Vagina (tissue), 2 donors: ENCODE measurements around the gene CASKIN2. TPM values are rescaled to one million over a fixed set of nuclear protein-coding genes. Genes with fewer than 3 reads are reported as not detected.

Experiments used
- DNase-seq, 2 donors: peaks; one replicate each; pipeline ENCODE4 v3.0.0-alpha.2; 2017; ENCODE audit errors: extremely low spot score in 2 of 2
- H3K27ac ChIP-seq: fragments of 200-600 bp; sonication (generic); one replicate; pipeline ENCODE4 v1.5.1; 2019
- H3K27me3 ChIP-seq: fragments of 200-600 bp; sonication (generic); one replicate; pipeline ENCODE4 v1.5.1; 2019
- H3K36me3 ChIP-seq, 2 donors: fragments of 200-600 bp; sonication (generic); one replicate each; pipeline ENCODE4 v1.5.1; 2017 to 2019
- H3K4me1 ChIP-seq: fragments of 200-600 bp; sonication (generic); one replicate; pipeline ENCODE4 v1.5.1; 2019
- H3K4me3 ChIP-seq, 2 donors: fragments of 200-600 bp; sonication (generic); 1 replicate in 1 of 2; 2 replicates in 1 of 2; pipeline ENCODE4 v1.5.1; 2016 to 2019
- H3K9me3 ChIP-seq: fragments of 200-600 bp; sonication (generic); one replicate; pipeline ENCODE4 v1.5.1; 2019
- POLR2A ChIP-seq, 2 donors: fragments of 450-650 bp; IDR thresholded peaks; one replicate each; pipeline ENCODE4 v1.6.1; 2017; ENCODE audit warnings: antibody characterized with exemption in 2 of 2, mild to moderate bottlenecking in 2 of 2, moderate library complexity in 2 of 2
- POLR2AphosphoS5 ChIP-seq, 2 donors: sonication (generic); formaldehyde crosslinking; IDR thresholded peaks; one replicate each; pipeline ENCODE4 v1.9.0; 2017; ENCODE audit warnings: antibody characterized with exemption in 2 of 2, mild to moderate bottlenecking in 2 of 2, low read depth in 1 of 2; ENCODE audit not compliant: insufficient read depth in 1 of 2
- intact Hi-C: fragments of 100-400 bp; cut with DNase I; formaldehyde crosslinking; loops from one replicate; pipeline ENCODE4 v1.15.1; 2023
- total RNA-seq: library from RNA; depleted of rRNA; stranded (reverse); fragments of >200 nt; gene quantifications from one replicate; pipeline ENCODE4 v1.2.3, GENCODE V29; 2016
- TF ChIP-seq, protein P1 (sequence below), 3 experiments: fragments of 450-650 bp in 2 of 3; fragments of 200-600 bp in 1 of 3; sonication (generic) in 1 of 3; IDR thresholded peaks; one replicate each; pipeline ENCODE4 v1.5.1; 2017 to 2019; ENCODE audit warnings: antibody characterized with exemption in 3 of 3, mild to moderate bottlenecking in 2 of 3, moderate library complexity in 2 of 3

CASKIN2 gene
- total RNA-seq, 1 donor from 2014 or later = 19.9 TPM

DNA sequence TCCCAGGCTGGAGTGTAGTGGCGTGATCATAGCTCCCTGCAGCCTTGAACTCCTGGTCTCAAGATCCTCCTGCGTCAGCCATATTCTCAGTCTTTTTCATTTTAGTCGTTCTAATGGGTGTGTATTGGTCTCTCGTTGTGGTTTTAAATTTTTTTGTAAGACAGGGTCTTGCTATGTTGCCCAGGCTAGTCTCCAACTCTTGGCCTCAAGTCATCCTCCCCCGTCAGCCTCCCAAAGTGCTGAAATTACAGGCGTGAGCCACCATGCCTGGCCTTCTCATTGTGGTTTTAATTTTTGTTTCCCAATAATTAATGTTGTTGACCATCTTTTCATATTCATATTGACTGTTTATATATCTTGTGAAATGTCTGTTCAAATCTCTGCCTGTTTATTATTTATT is 50.3 kb downstream of the CASKIN2 start:
- Histone ChIP-seq H3K4me1 (peaks cover 17% of the 10 kb centered on the region), H3K9me3 (no peaks in the 10 kb centered on the region), H3K36me3 (no peaks in the 10 kb centered on the region), H3K4me3 (no peak overlapping the region), H3K27me3 (no peaks in the 10 kb centered on the region), H3K27ac (no peak overlapping the region)
- DNase-seq = no peak
- TF ChIP-seq POLR2AphosphoS5 (IDR thresholded peaks at IDR 0.05; ENCODE audit: insufficient read depth in 1 of 2, low read depth in 1 of 2) (no peak), POLR2A (IDR thresholded peaks at IDR 0.05) (no peak)
- TF ChIP-seq, protein P1, sequence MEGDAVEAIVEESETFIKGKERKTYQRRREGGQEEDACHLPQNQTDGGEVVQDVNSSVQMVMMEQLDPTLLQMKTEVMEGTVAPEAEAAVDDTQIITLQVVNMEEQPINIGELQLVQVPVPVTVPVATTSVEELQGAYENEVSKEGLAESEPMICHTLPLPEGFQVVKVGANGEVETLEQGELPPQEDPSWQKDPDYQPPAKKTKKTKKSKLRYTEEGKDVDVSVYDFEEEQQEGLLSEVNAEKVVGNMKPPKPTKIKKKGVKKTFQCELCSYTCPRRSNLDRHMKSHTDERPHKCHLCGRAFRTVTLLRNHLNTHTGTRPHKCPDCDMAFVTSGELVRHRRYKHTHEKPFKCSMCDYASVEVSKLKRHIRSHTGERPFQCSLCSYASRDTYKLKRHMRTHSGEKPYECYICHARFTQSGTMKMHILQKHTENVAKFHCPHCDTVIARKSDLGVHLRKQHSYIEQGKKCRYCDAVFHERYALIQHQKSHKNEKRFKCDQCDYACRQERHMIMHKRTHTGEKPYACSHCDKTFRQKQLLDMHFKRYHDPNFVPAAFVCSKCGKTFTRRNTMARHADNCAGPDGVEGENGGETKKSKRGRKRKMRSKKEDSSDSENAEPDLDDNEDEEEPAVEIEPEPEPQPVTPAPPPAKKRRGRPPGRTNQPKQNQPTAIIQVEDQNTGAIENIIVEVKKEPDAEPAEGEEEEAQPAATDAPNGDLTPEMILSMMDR (IDR thresholded peaks at IDR 0.05) = no peak
- intact Hi-C loops = no loop called here

DNA sequence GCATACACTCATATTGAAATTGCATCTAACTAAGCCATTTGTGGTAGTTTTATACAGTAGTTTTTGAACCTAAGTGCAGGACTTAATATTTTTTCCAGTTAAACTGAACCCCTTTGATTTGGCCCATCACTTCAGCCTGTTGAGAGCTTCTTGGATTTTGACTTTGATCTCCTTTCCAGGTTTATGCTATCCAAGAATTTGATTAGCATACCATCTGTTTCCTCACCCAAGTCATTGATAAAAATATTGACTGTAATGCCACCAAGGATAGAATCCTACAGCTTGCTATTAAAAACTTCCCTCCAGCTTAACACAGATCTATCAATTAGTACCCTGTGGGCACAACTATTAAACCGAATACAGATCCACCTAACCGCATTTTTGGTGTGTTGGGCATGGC is 51.7 kb downstream of the CASKIN2 start:
- Histone ChIP-seq H3K27me3 (no peaks in the 10 kb centered on the region), H3K36me3 (no peaks in the 10 kb centered on the region), H3K4me3 (no peak overlapping the region), H3K4me1 (peaks cover 20% of the 10 kb centered on the region), H3K9me3 (no peaks in the 10 kb centered on the region), H3K27ac (no peak overlapping the region)
- TF ChIP-seq POLR2A (IDR thresholded peaks at IDR 0.05) (no peak), POLR2AphosphoS5 (IDR thresholded peaks at IDR 0.05; ENCODE audit: insufficient read depth in 1 of 2, low read depth in 1 of 2) (no peak)
- TF ChIP-seq, protein P1 (IDR thresholded peaks at IDR 0.05) = no peak
- DNase-seq = no peak
- intact Hi-C loops = no loop called here

DNA sequence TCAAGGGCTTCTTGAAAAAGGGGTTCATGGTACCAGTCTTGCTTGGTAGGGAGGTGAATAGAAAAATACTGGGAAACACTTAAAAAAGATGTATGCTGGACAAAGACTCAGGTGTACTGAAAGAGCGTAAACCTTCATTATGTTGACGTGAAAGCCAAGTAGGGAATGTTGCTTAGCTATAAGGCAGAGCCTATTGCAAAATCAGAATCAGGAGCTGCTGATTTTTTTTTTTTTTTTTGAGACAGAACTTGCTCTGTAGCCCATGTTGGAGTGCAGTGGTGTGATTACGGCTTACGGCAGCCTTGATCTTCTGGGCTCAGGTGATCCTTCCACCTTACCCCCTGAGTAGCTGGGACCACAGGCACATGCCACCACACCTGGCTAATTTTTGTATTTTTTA is 55.0 kb downstream of the CASKIN2 start:
- DNase-seq = no peak
- Histone ChIP-seq H3K27me3 (no peaks in the 10 kb centered on the region), H3K36me3 (no peaks in the 10 kb centered on the region), H3K4me1 (peaks cover 31% of the 10 kb centered on the region), H3K27ac (no peak overlapping the region), H3K9me3 (no peaks in the 10 kb centered on the region), H3K4me3 (no peak overlapping the region)
- TF ChIP-seq, protein P1 (IDR thresholded peaks at IDR 0.05) = no peak
- TF ChIP-seq POLR2AphosphoS5 (IDR thresholded peaks at IDR 0.05; ENCODE audit: insufficient read depth in 1 of 2, low read depth in 1 of 2) (no peak), POLR2A (IDR thresholded peaks at IDR 0.05) (no peak)
- intact Hi-C loops = no loop called here

DNA sequence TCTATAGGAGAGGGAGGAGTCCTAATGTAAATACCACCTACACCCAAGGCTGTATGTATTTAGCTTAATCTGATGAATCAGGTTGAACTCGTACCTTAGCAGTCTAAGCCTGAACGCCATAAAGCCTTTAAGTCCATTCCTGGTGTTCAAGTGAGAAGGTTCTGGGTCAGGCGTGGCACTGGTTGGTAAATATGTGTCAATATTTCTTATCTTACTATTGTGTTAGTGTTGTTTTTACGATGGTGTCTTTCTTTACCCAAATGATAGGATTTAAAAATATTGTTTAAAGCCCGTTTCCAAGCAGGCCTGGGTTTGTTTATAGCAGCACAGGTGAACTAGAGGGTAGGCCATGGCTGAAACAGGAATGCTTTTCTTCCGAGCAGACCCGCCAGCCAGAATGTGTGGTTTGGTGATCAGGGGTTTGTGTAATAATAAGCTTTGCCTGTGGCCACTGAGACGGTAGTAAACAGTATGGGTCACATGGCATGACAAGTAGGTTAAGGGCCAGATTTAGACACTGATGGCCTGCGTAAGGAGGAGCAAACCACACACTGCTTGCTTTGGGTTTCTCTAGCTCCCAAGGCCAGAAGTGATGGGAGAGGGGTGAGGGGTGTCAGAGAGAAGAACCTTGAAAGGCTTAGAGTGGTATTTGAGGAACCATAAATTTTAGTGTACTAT is 55.6 kb downstream of the CASKIN2 start:
- TF ChIP-seq POLR2AphosphoS5 (IDR thresholded peaks at IDR 0.05; ENCODE audit: insufficient read depth in 1 of 2, low read depth in 1 of 2) (peak in 1 of 2 donors; percentile 70), POLR2A (IDR thresholded peaks at IDR 0.05) (no peak)
- TF ChIP-seq, protein P1 (IDR thresholded peaks at IDR 0.05) = no peak
- H3K4me3 ChIP-seq = no peak overlapping the region

DNA sequence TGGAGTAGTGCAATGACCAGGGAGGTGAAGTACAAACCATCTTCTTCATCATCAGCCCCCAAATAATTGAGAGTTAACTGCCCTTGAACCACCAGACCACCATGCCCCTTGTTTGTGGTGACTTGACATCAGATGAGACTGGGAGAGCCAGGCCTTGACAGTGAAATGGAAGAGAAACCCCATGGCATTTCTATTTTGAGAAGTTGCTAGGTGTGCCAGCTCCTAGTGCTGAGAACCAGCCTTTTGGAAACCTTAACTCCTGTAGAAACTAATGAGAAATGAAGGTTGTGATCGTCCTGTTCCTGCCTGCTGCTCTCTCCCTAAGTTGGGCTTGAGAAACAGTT is 56.1 kb downstream of the CASKIN2 start:
- H3K4me3 ChIP-seq = no peak overlapping the region
- TF ChIP-seq POLR2A (IDR thresholded peaks at IDR 0.05) = no peak
- TF ChIP-seq, protein P1 (IDR thresholded peaks at IDR 0.05) = no peak
- TF ChIP-seq POLR2AphosphoS5 (IDR thresholded peaks at IDR 0.05; ENCODE audit: insufficient read depth in 1 of 2, low read depth in 1 of 2) = no peak
- peak overlapping the region; percentile 40 for H3K27ac ChIP-seq
- no peaks in the 10 kb centered on the region for H3K9me3 ChIP-seq
- intact Hi-C loops = no loop called here
- H3K4me1 ChIP-seq = peaks cover 31% of the 10 kb centered on the region
- no peaks in the 10 kb centered on the region for H3K36me3 ChIP-seq
- no peaks in the 10 kb centered on the region for H3K27me3 ChIP-seq
- DNase-seq = no peak

More for the DNA sequence above, 55.6 kb downstream of the CASKIN2 start:
- Histone ChIP-seq H3K36me3 (no peaks in the 10 kb centered on the region), H3K9me3 (no peaks in the 10 kb centered on the region), H3K27me3 (no peaks in the 10 kb centered on the region), H3K27ac (no peak overlapping the region), H3K4me1 (peaks cover 31% of the 10 kb centered on the region)
- no peak for DNase-seq
- intact Hi-C loops = no loop called here
